AML-193 (cell line): Measurements from ENCODE around the gene IL13RA1.
"Not testable (repeated sequence)": the region's sequence is repeated elsewhere in the genome, so short reads cannot be mapped to it uniquely, and the experiment has no call there.

ENCODE experiments used
- DNase-seq, 2 experiments: peaks; one replicate each; lab custom pipeline; 2025; lab: John Stamatoyannopoulos, UW

IL13RA1 gene

GRCh38 chrX:118729042-118729652 is 1.7 kb downstream of the IL13RA1 start:
- DNase-seq = no peak

DNA sequence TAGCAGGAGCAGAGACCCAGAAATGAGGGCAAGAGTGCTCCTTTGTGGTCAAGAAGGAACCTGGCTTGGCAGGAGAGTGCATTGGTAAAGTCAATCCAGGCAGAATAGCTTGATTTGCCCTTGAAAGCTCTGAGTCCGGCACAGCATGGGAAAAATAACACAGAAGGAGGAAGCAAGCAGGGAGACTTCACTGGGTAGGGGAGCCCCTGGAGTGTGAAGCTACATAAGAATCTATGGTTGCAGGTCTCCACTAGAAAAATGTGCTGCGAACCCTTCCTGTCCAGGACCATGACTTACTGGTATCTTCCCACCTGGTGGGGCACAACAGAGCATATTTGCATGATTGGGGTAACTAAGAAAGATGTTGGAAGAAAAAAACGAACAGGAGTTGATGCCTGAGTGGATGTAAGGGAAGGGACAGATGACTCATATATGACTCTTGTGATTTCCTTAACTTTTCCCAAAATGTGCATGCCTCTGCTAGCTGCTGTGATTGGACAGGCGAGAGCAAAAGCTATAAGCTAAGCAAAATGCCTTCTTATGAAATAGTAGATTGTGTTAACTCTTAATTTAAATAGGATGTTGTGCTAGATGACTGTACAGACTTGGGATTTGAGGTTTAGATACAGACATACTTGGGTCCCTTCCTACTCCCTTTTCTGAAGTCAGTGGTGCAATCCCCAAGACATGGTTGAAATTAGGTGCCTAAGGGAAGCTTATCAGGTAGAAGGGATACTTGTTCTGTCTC is 3.3 kb downstream of the IL13RA1 start:
- DNase-seq = no peak

- not testable (repeated sequence) for DNase-seq
Observed at GRCh38 chrX:118732551-118732950, 5.1 kb downstream of the IL13RA1 start.

DNA sequence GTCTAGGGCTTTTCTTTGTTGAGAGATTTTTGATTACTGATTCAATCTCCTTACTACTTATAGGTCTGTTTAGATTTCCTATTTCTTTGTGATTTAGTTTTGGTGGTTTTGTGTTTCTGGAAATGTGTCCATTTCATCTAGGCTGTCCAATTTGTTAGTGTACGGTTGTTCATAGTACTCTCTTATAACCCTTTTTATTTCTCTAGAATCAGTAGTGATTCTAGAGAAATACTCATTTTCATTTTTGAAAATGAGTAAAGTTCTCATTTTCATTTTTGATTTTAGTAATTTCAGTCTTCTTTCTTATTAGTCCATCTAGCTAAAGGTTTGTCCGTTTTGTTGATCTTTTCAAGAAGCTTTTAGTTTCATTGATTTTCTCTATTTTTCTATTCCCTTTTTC is 7.5 kb downstream of the IL13RA1 start:
- DNase-seq = no peak

DNA sequence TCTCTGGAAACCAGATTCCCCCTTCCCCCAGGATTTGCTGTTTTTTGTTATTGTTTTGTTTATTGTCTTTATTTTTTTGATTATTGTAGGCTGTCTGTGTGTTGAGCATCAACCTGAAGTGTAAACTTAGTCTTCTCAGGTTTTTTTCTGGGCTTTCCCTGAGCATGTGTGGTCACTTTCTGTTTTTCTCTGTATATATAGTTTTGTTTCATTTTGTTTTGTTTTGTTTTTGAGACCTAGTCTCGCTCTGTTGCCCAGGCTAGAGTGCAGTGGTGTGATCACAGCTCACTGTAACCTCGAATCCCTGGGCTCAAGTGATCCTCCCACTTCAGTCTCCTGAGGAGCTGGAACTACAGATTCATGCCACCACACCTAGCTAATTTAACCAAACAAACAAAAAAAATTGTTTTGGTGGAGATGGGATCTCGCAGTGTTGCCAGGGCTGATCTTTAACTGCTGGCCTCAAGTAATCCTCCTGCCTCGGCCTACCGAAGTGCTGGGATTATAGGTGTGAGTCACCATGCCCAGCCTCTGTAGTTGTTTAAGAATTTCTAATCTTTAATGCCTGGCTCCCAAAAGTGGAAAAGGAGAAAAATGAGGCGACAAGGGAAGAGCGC is 9.1 kb downstream of the IL13RA1 start:
- DNase-seq = no peak

DNA sequence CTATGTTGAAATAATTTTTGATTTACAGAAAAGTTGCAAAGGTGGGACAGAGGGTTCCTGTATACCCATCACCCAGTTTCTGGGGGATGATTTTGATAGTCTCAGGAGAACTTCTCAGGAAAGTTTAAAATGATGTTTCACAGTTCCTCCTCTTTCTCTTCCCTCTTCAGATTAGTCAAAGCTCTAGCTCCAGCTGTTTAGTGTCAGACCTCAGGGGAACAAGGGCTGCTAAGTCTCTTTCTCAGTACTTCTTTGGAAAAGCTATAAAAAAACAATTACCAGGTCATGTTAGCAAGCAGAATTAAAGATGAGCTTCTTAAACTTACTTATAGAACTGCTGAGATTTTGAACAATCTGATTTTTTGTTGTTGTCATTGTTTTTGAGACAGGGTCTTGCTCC is 12.2 kb downstream of the IL13RA1 start:
- DNase-seq = no peak

DNA sequence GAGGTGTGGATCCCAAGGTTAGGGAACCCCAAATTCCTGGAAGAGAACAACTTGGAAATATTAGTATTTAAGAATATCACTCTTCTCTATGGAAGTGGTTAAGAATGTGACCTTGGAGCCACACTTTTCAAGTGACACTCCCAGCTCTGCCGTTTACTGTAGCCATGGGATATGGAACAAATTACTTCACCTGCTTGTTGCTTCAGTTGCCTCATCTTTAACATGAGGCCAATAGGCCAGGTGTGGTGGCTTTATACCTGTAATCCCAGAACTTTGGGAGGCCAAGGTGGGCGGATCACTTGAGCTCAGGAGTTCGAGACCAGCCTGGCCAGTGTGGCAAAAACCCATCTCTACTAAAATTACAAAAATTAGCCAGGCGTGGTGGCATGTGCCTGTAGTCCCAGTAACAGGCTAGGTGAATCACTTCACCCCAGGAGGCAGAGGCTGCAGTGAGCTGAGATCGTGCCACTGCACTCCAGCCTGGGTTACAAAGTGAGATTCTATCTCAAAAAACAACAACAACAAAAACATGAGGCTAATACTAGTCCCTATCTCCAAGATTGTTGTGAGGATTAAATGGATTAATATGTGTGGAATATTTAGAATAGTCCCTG is 13.0 kb downstream of the IL13RA1 start:
- no peak for DNase-seq

DNA sequence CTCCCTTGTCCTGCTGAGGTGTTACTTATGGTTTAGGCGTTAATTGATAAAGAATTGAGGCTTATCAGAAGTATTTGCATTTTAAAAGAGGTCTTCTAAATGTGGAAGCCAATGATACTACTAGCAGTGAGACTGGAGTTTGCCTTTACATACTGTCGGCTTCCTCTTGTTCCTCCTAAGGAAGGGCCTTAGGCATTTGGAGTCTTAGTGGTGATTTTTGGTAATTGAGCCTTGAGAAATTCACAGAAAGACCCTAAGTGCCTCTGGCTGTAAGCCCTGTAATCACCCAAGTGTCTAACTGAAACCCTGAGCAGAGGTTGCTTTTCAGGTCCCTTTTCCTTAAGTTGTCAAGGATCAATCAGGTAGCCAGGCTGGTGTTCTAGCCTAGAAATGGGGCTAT is 14.8 kb downstream of the IL13RA1 start:
- no peak for DNase-seq

GRCh38 chrX:118745570-118745969 is 18.2 kb downstream of the IL13RA1 start:
- no peak for DNase-seq

DNA sequence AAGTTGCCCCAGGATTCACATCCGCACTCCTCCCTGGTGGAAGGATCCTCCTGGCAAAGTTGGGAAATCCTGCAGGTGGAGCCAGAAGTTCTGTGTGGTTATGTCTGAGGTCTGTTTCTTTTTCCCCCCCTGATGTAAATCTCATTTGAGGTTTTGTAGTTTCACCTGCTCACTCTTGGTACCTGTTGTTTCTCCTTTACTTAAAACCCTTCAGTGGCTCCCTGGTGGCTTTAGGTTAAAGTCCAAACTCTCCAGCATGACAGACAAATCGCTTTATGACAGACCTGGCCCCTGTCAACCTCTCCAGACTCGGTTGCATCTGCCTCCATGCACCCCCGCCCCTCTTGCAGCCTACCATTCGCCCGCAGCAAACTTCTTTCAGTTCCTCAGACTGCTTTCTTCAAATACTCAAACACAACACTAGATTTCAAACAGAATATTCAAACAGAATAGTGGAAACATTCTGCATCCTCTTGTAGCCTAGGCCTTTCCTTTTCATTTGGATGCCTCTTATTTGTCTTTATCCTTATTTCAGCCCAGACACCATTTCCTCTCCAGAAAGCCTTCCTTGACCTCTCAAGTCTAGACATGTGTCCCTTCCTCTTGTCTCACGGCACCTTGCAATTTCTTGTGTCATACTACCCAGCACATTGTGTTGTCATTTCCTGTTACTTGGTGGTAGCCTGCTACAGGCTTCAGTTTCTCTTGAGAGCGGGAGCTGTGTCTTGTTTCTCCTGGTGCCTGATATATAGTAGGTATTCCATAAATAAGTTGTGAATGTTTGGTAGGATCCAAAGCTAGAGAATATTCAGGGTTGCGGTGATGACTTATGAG is 24.8 kb downstream of the IL13RA1 start:
- peak; percentile 63 to 74 for DNase-seq

DNA sequence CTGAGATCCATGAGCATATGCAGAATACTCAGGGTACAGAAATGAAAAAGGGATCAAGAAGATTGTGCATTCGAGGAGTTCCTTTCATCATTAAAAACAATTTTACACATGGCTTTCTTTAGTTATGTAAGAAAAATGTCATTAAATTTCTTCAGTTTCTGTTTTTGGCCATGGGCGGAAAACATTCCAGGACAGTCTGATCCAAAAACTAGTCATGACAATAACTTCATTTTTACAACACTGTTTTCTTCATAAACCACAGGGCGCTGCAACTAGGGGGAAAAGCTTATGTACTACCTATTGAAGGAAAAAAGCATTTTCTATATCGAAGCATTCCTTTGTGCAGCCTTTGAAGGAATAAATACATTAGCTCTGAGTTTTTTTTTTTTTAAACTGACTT is 28.2 kb downstream of the IL13RA1 start:
- no peak for DNase-seq

DNA sequence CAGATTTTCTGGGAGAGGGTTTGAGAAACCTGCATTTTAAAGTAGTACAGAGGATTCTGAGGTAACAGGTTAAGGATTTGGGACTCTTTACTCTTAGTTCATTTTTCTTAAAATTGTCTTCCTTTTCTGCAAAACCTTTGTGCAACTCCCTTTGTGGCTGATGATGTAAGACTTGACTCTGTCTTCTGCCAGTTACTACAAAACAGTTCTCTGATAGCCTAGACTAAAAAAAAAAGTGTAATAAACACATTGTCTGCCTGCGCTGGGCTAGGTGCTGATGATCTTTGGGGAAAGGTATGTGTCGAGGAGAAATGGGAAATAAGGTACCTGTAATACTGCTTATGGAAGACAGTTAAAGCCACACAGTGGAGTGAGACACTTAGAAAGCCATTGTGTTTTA is 28.7 kb downstream of the IL13RA1 start:
- DNase-seq = peak; percentile 69 to 72

DNA sequence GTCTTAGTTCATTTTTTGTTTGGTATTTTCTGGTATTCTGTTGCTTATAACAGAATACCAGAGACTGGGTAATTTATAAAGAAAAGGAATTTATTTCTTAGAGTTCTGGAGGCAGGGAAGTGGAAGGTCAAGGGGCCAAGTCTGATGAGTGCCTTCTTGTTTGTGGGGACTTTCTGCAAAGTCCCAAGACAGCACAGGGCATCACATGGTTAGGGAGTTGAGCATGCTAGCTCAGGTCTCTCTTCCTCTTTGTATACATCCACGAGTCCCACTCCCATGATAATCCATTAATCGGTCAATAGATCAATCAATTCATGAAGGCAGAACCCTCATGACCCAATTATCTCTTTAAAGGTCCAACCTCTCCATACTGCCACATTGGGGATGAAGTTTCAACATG is 31.1 kb downstream of the IL13RA1 start:
- DNase-seq = no peak

DNA sequence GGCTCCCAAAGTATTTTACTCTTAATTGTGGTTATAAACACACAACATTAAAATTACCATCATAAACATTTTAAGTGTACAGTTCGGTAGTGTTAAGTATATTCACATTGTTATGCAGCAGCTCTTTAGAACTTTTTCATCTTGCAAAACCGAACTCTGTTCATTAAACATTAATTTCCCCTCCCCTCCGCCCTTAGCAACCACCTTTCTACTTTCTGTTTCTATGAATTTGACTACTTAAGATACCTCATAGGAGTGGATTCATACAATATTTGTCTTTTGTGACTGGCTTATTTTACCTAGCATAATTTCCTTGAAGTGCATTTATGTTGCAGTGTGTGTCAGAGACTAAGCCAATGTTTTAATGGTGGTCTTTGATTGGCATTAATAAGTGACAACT is 32.6 kb downstream of the IL13RA1 start:
- no peak for DNase-seq

DNA sequence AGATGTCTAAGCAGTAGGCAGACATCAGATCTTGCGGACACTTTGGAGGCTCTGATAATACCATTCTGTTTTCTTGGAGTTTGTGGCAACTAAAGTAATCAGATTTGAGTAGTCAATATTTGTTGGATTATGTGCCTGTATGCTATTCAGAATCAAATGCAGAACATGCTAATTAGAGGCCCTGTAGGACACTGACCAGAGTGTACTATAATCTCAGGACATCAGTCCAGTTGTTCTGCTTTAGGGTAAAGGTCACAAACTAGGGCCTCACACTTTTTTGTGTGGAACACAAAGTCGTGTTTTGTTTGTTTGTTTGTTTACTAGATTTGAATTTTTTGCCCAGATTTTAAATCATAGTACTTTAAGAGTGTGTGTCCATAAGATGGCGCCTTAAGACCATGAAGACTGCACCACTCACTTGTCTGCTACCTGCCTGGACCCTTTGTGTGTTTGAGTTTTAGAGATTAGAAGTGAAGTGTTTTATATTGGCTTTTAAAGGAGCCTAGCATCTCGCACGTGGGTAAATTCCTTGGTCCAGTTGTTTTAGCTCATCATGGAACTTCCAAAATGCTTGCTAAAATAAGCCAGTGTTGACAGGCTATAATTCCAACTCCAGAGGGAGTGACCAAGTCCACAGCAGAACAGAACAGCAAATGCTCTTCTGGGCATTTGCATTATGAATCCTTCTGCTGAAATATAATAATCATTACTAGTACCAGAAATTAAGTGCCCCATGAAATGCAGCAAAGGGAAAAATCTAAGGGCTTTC is 34.7 kb downstream of the IL13RA1 start:
- DNase-seq = no peak

- no peak for DNase-seq
Observed at GRCh38 chrX:118763489-118763888, 36.1 kb downstream of the IL13RA1 start.

DNA sequence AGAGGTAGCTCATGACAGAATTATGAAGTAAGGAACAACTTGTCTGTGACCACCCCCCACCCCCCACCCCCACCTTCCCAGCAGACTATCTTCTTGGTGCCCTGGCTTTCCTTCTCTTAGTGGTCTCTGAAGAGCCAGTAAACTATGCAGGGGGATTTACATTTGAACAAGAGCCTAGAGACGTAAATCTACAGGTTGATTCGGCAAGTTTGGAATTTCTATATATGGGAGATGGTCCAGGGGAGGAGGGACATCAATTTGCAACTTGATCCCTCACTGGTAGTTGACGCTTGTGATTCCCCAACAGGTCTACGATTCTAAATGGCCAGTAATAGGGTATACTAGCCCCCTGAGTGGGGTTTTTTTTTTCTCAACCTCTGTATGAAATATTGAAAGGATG is 36.7 kb downstream of the IL13RA1 start:
- no peak for DNase-seq

DNA sequence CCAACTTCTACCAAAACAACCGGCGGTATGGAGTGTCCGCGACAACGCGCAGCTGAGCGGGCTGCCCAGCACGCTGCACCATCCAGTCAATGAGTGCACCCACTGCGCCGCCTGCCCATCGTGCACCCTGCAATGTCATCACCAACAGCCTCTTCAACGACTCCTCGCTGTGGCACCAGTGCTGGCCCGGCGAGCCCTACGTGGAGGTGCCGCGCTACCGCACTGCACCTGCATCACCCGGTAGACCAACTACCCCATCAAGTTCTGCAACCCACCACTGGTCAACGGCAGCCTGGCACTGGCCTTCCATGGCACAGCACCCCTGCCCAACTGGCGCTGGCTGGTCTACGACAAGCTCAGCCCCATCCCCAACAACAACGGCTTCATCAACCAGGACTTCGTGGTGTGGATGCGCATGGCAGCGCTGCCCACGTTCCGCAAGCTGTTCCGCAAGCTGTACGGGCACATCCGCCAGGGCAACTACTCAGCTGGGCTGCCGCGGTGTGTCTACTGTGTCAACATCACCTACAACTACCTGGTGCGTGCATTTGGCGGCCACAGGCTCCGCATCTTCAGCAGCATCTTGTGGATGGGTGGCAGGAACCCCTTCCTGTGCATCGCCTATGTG is 42.8 kb downstream of the IL13RA1 start:
- no peak for DNase-seq

GRCh38 chrX:118772051-118772450 is 44.6 kb downstream of the IL13RA1 start:
- no peak for DNase-seq

- DNase-seq = no peak
Observed at GRCh38 chrX:118773782-118774181, 46.4 kb downstream of the IL13RA1 start.

DNA sequence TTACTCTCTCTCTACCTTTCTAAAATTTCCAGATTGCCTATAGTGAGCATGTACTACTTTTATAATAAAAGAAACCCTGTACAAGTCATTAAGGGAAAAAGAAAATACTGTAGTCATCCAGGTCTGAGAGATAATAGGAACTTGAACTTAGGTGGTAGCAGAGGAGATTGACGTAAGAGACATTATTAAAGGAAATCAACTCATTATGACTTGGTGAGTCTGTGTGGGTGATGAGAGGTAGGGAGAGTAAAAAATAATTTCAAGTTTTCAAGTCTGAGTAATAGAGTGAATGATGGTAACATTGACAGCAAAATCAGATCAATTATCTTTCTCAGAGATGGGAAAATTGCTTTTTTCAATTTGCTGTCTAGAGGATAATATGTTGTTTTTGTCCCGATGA is 52.2 kb downstream of the IL13RA1 start:
- no peak for DNase-seq
